HEK293 (cell line): ENCODE results near the gene SH3BGR.

Experiments used
- CTCF ChIA-PET: fragments of 350-600 bp; formaldehyde crosslinking; extraction: SDS; loops from one replicate; lab custom pipeline; 2021; ENCODE audit warnings: antibody characterized with exemption; lab: Yijun Ruan, JAX
- POLR2A ChIA-PET: fragments of 300-600 bp; formaldehyde crosslinking; extraction: SDS; loops from one replicate; lab custom pipeline; 2020; ENCODE audit warnings: antibody characterized with exemption, inconsistent platforms; lab: Yijun Ruan, JAX
- H3K27ac ChIP-seq: fragments of 200-500 bp; sonication (Bioruptor generic); 2 replicates; pipeline ENCODE4 v1.5.1; 2014; ENCODE audit warnings: low read depth, low read length, control low read depth, inconsistent platforms; ENCODE audit errors: extremely low read depth
- H3K36me3 ChIP-seq, 2 experiments: fragments of 200-500 bp in 1 of 2; sonication (Bioruptor generic) in 1 of 2; 1 replicate in 1 of 2; 2 replicates in 1 of 2; pipeline ENCODE4 v1.5.1; 2014 to 2017; ENCODE audit warnings: inconsistent platforms in 2 of 2, low read length in 2 of 2; ENCODE audit not compliant: control insufficient read depth in 2 of 2, insufficient read depth in 1 of 2
- H3K4me1 ChIP-seq: fragments of 200-500 bp; sonication (Bioruptor generic); 2 replicates; pipeline ENCODE4 v1.5.1; 2014; ENCODE audit warnings: mild to moderate bottlenecking, low read length, inconsistent platforms; ENCODE audit not compliant: control insufficient read depth, insufficient read depth
- H3K4me3 ChIP-seq: 2 replicates; pipeline ENCODE4 v1.5.1; 2011; ENCODE audit warnings: low read depth, mild to moderate bottlenecking, control low read depth, low read length, moderate library complexity
- H3K9me3 ChIP-seq: fragments of 200-500 bp; sonication (Bioruptor generic); 2 replicates; pipeline ENCODE4 v1.5.1; 2014; ENCODE audit warnings: low read depth, low read length, inconsistent platforms; ENCODE audit not compliant: control insufficient read depth, insufficient read depth
- FEZF1 ChIP-seq: fragments of 450-650 bp; formaldehyde crosslinking; IDR thresholded peaks from 2 replicates; pipeline ENCODE4 v1.5.1; 2016; ENCODE audit warnings: missing biosample characterization, missing genetic modification characterization
- HOXC10 ChIP-seq: sonication (generic); formaldehyde crosslinking; IDR thresholded peaks from 2 replicates; pipeline ENCODE4 v1.8.1; 2023; ENCODE audit warnings: mild to moderate bottlenecking, missing genetic modification reagents
- KLF9 ChIP-seq: fragments of 450-650 bp; formaldehyde crosslinking; IDR thresholded peaks from 2 replicates; pipeline ENCODE4 v1.5.1; 2016; ENCODE audit warnings: missing biosample characterization, missing genetic modification characterization, low read depth
- PRDM10 ChIP-seq: fragments of 450-650 bp; formaldehyde crosslinking; IDR thresholded peaks from 2 replicates; pipeline ENCODE4 v1.5.1; 2016; ENCODE audit warnings: missing biosample characterization, missing genetic modification characterization
- REST ChIP-seq: fragments of 450-650 bp; formaldehyde crosslinking; IDR thresholded peaks from 2 replicates; pipeline ENCODE4 v1.5.1; 2016; ENCODE audit warnings: missing biosample characterization, missing genetic modification characterization
- SALL2 ChIP-seq: fragments of 450-650 bp; formaldehyde crosslinking; IDR thresholded peaks from 2 replicates; pipeline ENCODE4 v1.5.0; 2017; ENCODE audit warnings: missing biosample characterization, mild to moderate bottlenecking, missing genetic modification characterization, borderline replicate concordance
- SETDB1 ChIP-seq: IDR thresholded peaks from one replicate; pipeline ENCODE4 v1.6.1; 2017; ENCODE audit warnings: mild to moderate bottlenecking, low read length, moderate library complexity, mixed read lengths; ENCODE audit not compliant: insufficient read length
- TSHZ1 ChIP-seq: fragments of 450-650 bp; formaldehyde crosslinking; IDR thresholded peaks from 2 replicates; pipeline ENCODE4 v1.5.1; 2016; ENCODE audit warnings: missing biosample characterization, missing genetic modification characterization, borderline replicate concordance
- ZBTB11 ChIP-seq: fragments of 450-650 bp; formaldehyde crosslinking; conservative IDR thresholded peaks from 2 replicates; pipeline ENCODE4 v1.5.1; 2016; ENCODE audit warnings: low read depth, missing biosample characterization, missing genetic modification characterization
- ZBTB17 ChIP-seq: fragments of 450-650 bp; formaldehyde crosslinking; IDR thresholded peaks from 2 replicates; pipeline ENCODE4 v1.5.1; 2016; ENCODE audit warnings: missing biosample characterization, missing genetic modification characterization
- ZFP41 ChIP-seq: fragments of 450-650 bp; formaldehyde crosslinking; IDR thresholded peaks from 2 replicates; pipeline ENCODE4 v1.5.1; 2016; ENCODE audit warnings: missing biosample characterization, missing genetic modification characterization, borderline replicate concordance
- ZNF223 ChIP-seq: fragments of 450-650 bp; formaldehyde crosslinking; IDR thresholded peaks from 2 replicates; pipeline ENCODE4 v1.5.1; 2016; ENCODE audit warnings: missing biosample characterization, missing genetic modification characterization
- ZNF280D ChIP-seq: fragments of 450-650 bp; formaldehyde crosslinking; IDR thresholded peaks from 2 replicates; pipeline ENCODE4 v1.5.1; 2016; ENCODE audit warnings: missing biosample characterization, missing genetic modification characterization
- ZNF660 ChIP-seq: fragments of 450-650 bp; IDR thresholded peaks from 2 replicates; pipeline ENCODE4 v1.5.1; 2018; ENCODE audit warnings: missing biosample characterization, mild to moderate bottlenecking, missing genetic modification characterization

The SH3BGR gene

GRCh38 chr21:39533545-39534380, 82.0 kb downstream of the SH3BGR start:
- no peak overlapping the region for H3K27ac ChIP-seq
- TF ChIP-seq ZFP41 (tag by site-specific recombination): no peak
- TF ChIP-seq KLF9 (tag by site-specific recombination): no peak
- TF ChIP-seq FEZF1 (tag by site-specific recombination): no peak
- no peak for TF ChIP-seq HOXC10
- TF ChIP-seq TSHZ1: no peak
- no peak for TF ChIP-seq PRDM10 (tag by site-specific recombination)
- no peak for TF ChIP-seq SALL2 (tag by site-specific recombination)
- TF ChIP-seq ZNF660: no peak
- TF ChIP-seq SETDB1: no peak
- H3K4me1 ChIP-seq: no peaks in the 10 kb centered on the region
- POLR2A ChIA-PET: no interaction called here
- no peaks in the 10 kb centered on the region for H3K9me3 ChIP-seq
- CTCF ChIA-PET: interaction anchor here (0.6 to 3.1 kb wide), 5 partner anchors 16 to 769 kb away, joined by 3 to 15 read pairs (median 4); no protein-coding TSS in a partner anchor
- H3K36me3 ChIP-seq: no peaks in the 10 kb centered on the region
- no peak overlapping the region for H3K4me3 ChIP-seq

GRCh38 chr21:39535646-39536437, 84.1 kb downstream of the SH3BGR start:
- H3K27ac ChIP-seq: no peak overlapping the region
- CTCF ChIA-PET: interaction anchor here (0.7 to 1.4 kb wide), 3 partner anchors 10 to 180 kb away, joined by 3 to 4 read pairs (median 3); no protein-coding TSS in a partner anchor
- TF ChIP-seq ZBTB17 (tag by site-specific recombination) (no peak), ZNF223 (no peak), REST (no peak), ZBTB11 (tag by site-specific recombination) (no peak), ZNF280D (tag by site-specific recombination) (no peak)

More at GRCh38 chr21:39535646-39536437, 84.1 kb downstream of the SH3BGR start:
- Histone ChIP-seq H3K36me3 (no peaks in the 10 kb centered on the region), H3K4me3 (no peak overlapping the region), H3K4me1 (no peaks in the 10 kb centered on the region), H3K9me3 (no peaks in the 10 kb centered on the region)
- POLR2A ChIA-PET: no interaction called here
